HG03025 (cell line): ENCODE results near the gene PPP1R7.

Source experiments
- ATAC-seq: cut with Tn5 transposase; IDR thresholded peaks from one replicate; pipeline ENCODE4 v1.9.1; 2021; ENCODE audit warnings: mild to moderate bottlenecking, moderate library complexity; ENCODE audit not compliant: unreplicated experiment, low FRiP score

Gene PPP1R7

DNA sequence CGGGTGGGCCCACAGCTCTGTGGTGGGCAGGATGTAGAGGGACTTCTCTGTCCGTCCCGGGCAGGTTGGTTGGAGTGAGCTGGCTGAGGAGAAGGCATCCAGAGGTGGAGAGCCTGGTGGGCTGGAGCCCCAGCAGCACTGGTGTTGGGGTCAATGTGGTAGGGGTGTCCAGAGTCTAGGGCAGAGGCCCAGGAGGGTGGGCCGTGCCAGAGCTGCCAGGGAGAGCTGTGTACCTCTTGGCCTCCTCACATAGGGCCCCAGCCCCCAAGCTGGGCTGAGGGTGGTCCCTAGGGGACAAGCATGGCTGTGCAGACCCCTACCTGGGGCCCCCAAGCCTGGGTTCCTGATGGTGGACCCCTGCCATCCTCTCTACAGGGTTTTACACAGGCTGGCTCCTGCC lies 54.2 kb downstream of the PPP1R7 start:
- no peak for ATAC-seq

DNA sequence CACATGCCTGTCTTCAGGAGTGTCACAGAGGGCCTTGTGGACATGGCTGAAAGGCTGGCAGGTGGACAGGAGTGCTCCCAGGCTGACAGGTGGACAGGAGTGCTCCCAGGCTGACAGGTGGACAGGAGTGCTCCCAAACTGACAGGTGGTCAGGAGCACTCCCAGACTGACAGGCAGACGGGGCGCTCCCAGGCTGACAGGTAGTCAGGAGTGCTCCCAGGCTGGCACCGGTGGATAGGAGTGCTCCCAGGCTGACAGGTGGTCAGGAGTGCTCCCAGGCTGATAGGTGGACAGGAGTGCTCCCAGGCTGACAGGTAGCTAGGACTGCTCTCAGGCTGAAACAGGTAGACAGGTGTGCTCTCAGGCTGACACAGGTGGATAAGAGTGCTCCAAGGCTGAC lies 54.8 kb downstream of the PPP1R7 start:
- no peak for ATAC-seq

DNA sequence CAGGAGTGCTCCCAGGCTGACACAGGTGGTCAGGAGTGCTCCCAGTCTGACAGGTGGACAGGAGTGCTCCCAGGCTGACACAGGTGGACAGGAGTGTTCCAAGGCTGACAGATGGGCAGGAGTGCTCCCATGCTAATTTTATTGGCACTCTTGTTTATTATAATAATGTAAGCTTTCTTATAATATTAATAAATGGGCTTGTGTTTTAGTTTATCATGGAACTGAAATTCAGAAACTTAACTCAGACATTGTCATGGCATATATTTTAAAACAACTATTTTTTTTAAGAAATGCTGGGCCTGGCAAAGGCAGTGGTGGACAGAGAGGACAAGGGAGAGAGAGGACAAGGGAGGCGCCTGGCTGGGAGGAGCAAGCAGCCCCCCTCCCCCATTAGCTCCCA lies 56.9 kb downstream of the PPP1R7 start:
- ATAC-seq = no peak

DNA sequence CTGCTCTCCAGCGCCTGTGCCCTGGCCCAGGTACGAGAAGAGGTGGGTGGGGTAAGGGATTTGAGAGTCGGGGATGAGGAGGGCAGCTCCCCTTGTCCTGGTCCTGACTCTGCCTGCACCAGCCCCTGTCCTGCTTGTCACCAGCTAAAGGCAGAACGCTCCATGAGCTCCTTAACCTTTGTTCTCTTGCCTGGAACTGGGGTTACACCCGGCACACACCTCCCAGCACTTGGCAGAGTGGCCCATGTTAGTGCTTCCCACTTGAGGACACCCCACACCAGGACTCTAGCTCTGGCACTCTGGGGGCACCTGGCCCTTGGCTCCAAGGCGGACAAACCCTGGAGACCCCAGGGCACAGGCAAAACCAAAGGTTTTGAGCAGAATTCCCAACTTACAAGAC lies 57.4 kb downstream of the PPP1R7 start:
- ATAC-seq = no peak

DNA sequence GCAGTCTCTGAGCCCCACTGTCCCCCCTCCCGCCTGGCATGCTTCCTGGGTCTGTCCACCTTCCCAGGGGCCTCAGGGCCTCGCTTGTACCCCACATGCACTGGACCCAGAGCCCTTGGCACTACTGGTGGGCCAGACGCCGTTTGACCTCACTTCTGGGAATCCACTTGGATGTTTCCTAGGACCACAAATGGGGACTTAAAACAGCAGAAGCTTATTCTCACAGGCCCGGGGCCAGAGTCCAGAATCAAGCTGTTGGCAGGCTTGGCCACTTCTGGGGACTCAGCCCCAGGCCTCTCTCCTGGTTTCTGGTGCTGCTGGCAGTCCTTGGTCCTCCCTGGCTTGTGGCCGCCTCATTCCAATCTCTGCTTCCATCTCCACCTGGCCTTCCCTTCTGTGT lies 57.8 kb downstream of the PPP1R7 start:
- ATAC-seq = no peak

DNA sequence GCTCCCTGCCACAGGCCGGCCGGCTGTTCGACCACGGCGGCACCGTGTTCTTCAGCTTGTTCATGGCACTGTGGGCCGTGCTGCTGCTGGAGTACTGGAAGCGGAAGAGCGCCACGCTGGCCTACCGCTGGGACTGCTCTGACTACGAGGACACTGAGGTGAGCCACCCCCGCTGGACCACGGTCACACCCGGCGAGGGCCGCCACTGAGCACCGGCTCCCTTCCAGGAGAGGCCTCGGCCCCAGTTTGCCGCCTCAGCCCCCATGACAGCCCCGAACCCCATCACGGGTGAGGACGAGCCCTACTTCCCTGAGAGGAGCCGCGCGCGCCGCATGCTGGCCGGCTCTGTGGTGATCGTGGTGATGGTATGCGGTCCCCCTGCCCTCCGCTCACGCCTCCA lies 59.0 kb downstream of the PPP1R7 start:
- no peak for ATAC-seq

DNA sequence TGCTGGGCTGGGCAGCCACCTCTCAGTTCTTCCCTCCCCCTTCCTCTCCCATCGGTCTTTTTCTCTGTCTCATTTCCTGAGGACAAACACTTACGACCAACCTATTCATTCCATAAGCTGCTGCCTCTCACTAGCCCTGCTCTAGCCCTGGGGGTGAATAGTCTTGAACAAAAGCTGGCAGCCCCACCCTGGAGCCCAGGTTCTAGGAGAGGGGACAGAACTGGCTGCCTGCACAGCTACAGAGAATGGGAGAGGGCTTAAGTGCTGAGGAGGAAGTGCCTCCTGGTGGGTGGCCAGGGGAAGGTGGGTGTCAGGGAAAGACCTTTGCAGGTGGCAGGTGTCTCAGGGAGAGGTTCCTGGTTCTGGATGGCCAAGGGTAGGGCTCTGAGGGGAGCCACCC lies 61.0 kb downstream of the PPP1R7 start:
- no peak for ATAC-seq

DNA sequence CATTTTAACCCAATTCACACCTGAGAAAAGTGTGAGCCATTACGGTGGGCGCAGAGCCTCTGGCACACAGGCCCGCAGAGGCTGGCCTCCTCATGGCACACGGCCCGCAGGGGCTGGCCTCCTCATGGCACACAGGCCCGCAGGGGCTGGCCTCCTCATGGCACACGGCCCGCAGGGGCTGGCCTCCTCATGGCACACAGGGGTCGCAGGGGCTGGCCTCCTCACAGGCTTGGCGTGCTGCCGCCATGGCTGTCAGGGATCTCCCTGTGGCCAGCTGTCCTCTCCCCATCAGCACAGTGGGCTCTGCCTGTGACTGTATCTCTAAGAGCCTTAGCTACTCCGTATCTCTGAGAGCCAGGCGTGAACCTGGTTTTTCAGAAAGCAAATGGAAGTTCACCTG lies 62.8 kb downstream of the PPP1R7 start:
- no peak for ATAC-seq

DNA sequence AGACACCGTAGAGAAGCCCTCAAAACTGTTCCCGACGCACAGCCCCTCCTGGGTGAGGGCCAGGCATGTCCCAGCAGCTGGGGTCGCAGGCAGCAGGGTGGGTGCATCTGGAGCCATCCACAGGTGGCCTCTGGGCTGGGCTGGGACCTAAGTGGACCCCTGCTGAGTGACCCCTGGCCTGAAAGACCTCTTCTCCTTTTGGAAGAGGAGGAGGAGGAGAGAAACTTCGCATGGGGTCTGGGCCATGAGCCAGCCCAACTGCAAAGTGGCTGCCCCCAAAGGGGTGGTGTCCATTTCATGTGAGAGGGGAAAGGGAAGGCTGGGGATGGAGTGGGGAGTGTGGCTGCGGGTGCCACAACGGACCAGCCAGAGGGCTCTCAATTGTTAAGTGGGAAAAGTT lies 63.3 kb downstream of the PPP1R7 start:
- ATAC-seq = no peak

DNA sequence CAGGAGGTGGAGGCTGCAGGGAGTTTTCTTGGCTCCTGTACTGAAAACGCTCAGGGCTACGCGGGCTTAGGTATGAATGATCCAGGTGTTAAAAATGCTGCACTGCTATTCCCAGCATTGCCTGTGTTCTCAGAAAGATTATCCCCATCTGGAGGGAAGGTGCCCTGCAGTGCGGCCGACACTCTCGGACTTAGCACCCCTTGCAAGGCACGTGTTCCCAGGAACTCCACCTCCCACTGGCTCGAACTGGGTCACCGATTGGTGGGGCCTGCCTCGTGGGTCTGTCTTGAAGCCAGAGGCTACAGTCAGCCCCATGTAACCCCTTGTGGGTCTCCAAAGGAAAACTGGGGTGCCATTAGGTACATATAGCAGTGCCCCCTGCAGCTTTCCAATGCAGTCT lies 63.9 kb downstream of the PPP1R7 start:
- no peak for ATAC-seq

DNA sequence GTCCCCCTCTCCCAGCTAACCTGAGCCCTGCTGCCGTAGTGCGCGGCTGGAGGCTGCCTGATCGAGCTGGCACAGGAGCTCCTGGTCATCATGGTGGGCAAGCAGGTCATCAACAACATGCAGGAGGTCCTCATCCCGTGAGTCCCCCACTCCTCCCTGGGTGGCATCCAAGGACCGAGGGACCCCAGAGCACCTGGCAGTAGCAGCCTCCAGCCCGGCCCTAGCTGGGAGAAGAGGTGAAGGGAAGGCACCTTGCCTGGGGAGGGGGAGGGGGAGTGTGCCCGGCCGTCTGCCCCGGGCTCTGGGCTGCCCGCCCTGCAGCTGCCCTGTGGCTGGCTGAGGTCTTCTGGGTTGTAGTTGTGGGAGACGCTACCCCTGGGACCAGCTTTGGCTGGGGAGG lies 64.5 kb downstream of the PPP1R7 start:
- no peak for ATAC-seq

DNA sequence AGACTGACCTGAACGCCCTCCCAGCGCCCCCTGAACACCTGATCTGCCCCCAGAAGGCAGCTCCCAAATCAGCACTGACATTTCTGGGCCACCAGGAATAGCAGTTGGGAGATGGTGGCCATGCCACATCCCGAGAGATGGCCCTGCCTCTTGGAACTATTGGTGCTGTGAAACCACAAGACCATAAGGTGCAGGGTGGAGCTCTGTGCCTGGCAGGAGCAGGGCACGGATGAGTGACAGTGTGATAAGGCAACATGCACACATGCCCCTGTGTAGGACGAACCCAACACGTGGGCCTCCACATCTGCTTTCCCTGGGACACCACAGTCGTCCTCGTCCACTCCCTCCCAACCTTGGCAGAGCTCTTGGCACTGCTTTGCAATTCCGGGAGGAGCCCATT lies 65.2 kb downstream of the PPP1R7 start:
- ATAC-seq = no peak

DNA sequence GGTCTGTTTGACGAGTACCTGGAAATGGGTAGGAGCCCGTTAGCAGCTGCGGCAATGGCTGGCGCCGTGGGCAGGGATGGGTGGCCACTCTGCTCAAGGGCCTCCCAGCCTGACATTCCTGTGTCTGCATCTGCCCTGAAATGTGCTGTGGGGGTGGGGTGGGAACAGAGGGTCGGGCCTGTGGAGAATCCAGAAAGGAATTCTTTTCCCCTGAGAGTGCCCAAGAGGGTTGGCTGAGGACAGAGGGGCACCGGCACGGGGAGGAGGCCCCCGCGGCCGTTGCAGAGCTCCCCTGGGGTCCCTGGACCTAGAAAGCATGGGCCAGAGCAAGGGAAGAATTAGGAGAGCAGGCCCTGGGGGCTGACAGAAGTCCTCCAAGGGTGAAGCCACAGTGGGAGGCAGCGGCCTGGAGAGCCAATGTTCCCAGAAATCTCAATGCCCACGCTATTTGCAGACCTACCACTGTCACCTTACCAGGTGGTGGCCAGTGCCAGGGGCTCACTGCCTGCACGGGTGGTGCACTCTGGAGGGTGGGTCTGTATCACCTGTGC lies 66.0 kb downstream of the PPP1R7 start:
- no peak for ATAC-seq

DNA sequence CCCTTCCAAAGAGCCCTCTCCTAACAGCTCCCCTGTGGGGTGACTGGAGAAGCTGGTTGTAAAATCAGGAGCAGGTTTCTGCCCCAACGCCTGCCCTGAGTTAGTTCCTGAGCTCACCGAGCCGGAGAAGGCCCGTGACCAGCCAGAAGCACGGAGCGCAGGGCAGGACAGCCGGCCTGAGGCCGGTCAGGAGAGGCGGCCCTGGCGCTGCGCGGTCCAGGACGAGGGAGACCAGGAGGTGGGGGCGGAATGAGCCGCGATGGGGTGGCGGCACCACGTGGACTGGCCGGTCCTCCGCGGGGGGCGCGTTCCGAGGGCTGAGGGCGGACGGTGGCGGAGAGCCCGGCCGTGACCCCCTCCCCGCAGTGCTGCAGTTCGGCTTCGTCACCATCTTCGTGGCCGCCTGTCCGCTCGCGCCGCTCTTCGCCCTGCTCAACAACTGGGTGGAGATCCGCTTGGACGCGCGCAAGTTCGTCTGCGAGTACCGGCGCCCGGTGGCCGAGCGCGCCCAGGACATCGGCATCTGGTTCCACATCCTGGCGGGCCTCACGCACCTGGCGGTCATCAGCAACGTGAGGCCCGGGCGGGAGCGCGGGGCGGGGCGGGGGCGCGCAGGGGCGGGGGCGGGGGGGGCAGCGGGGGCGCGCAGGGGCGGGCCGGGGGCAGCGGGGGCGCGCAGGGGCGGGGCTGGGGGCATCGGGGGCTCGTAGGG lies 67.2 kb downstream of the PPP1R7 start:
- no peak for ATAC-seq

DNA sequence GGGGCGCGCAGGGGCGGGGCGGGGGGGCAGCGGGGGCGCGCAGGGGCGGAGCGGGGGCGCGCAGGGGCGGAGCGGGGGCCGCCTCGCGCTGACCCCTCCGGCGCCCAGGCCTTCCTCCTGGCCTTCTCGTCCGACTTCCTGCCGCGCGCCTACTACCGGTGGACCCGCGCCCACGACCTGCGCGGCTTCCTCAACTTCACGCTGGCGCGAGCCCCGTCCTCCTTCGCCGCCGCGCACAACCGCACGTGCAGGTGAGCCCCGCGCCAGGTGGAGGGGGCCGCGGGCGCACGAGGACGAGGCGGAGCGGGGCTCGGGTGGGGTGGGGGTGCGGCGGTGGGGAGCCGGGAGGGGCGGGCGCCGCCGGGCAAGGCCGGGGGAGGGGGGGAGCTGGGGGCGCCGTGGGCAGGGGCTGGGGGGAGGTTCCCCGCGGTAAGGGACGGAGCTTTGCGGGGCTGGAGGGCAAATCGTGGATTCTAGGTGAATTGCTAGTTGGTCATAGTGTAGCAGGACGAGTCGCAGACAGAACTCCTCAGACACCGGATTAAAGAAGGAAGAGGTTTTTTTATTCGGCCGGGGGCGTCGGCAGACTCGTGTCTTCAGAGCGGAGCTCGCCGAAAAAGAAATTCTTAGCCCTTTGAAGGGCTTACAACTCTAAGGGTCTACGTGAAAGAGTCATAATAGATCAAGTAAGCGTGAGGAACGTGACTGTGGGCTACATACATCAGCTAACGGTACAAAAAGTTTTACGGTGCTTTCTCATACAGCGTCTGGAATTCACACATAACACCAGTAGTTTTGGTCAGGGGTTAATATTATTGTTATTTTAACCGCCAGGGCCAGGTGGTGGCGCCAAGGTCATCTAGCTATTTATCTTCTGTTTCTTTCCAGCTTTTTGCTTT lies 68.1 kb downstream of the PPP1R7 start:
- no peak for ATAC-seq

DNA sequence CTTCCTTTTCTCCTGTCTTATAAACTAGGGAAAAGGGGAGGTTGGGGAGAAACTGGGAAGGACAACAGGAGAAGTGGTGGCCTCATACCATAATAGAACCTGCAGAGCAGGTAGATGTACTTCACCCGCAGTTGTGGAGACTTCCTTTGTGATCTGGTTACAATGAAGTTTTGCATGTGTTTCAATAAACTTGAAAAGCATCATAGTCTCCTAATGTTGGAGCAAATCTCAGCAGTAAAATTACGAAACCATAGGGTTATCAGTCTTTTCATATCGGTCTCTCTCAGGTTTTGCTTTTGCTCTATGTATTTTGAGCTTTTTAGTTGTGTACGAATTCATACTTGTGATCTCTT lies 68.7 kb downstream of the PPP1R7 start:
- ATAC-seq = no peak

DNA sequence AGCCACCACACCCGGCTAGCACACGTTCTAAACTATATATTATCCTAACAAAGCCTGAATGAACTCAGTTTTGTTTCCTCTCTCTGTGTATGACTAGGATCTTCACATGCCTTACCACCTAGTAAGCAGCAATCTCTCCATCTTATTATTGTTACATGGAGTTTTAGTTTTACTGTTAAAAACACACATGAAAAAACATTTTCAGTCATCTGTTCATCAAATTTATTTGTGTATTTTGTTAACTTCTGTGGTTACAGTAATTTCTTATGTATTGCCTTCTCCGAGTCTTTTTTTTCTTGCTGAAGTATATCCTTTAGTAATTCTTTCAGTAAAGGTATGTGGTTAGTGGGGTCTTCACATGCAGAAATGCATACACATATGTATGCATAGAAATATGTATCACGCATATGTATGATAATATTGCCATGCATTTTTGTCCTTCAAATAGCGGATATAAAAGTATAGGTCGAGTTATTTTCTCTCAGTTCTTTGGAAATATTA lies 69.6 kb downstream of the PPP1R7 start:
- no peak for ATAC-seq

DNA sequence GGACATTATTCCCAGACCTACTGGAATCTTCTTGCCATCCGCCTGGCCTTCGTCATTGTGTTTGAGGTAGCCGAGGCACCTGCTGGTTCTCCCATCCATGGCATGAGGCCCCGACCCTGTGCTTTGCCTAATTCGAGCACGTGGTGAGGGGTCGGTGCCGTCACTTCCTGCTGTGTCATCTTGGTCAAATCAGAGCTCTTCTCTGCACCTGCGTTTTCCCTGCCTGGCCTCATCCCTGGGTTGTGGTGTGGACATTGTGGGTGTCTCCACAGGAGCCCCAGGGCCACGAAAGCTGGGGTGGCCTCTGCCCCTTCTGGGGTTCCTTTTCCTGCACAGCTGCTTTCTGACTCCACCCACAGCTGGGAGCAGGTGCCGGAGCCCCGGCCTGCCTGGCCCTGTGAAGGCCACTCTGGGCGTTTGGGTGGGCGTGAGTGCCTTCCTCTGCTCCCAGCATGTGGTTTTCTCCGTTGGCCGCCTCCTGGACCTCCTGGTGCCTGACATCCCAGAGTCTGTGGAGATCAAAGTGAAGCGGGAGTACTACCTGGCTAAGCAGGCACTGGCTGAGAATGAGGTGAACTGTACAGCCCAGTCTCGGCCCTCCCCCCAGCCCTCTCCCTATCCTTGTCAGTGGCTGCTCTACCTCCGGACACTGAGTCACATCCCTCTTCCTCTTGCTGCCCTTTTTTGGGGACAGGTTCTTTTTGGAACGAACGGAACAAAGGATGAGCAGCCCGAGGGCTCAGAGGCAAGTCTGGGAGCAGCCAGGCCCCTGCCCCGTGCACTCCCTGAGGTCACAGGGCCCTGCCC lies 73.1 kb downstream of the PPP1R7 start:
- ATAC-seq = no peak

DNA sequence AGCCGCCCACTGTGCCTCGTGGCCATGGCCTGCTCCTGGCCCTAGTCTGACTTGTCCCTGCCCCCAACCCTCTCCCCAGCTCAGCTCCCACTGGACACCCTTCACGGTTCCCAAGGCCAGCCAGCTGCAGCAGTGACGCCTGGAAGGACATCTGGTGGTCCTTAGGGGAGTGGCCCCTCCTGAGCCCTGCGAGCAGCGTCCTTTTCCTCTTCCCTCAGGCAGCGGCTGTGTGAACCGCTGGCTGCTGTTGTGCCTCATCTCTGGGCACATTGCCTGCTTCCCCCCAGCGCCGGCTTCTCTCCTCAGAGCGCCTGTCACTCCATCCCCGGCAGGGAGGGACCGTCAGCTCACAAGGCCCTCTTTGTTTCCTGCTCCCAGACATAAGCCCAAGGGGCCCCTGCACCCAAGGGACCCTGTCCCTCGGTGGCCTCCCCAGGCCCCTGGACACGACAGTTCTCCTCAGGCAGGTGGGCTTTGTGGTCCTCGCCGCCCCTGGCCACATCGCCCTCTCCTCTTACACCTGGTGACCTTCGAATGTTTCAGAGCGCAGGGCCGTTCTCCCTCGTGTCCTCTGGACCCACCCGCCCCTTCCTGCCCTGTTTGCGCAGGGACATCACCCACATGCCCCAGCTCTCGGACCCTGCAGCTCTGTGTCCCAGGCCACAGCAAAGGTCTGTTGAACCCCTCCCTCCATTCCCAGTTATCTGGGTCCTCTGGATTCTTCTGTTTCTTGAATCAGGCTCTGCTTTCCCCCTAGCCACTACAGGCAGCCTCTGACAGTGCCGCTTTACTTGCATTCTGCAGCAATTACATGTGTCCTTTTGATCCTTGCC lies 74.0 kb downstream of the PPP1R7 start:
- no peak for ATAC-seq

DNA sequence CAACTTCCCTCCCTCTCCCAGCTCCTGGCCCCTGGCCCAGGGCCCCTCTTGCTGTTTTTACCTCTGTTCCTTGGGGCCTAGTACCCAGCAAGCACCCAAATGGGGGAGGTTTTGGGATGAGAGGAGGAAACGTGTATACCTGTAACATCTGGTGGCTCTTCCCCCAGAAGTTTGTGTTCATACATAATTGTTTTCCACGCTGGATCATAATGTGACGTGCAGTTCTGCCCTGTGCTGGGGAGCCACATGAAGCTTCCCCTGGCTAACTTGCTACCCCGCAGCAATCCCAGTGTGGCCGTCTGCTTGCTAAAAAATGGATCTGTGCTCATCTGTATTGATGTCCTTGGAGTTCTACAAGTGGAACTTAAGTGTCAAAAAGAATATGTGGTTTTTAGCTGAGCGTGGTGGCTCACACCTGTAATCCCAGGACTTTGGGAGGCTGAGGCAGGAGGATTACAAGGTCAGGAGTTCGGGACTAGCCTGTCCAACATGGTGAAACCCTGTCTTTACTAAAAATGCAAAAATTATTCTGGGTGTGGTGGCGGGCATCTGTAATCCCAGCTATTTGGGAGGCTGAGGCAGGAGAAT lies 74.7 kb downstream of the PPP1R7 start:
- ATAC-seq = no peak
